RWPE2 (cell line): Measurements from ENCODE around the gene RNF17.

Experiments
- ATAC-seq: fragments of 200-7000 bp; cut with Tn5 transposase; 3 replicates; pipeline ENCODE4 v1.9.1; 2021; ENCODE audit warnings: low read depth
- DNase-seq: peaks from one replicate; pipeline ENCODE4 v3.0.0-alpha.2; 2020; ENCODE audit warnings: low spot score
- H3K27ac ChIP-seq: fragments of 450-650 bp; 2 replicates; pipeline ENCODE4 v1.5.1; 2017; ENCODE audit warnings: mild to moderate bottlenecking; ENCODE audit not compliant: poor library complexity, severe bottlenecking
- H3K27me3 ChIP-seq: fragments of 250-450 bp; sonication (Bioruptor Pico); 2 replicates; pipeline ENCODE4 v1.5.1; 2021; ENCODE audit warnings: mild to moderate bottlenecking, moderate library complexity; ENCODE audit not compliant: insufficient read depth, poor library complexity, severe bottlenecking
- H3K36me3 ChIP-seq: fragments of 250-450 bp; sonication (Bioruptor Pico); 2 replicates; pipeline ENCODE4 v1.5.1; 2020; ENCODE audit warnings: low read depth, mild to moderate bottlenecking, moderate library complexity
- H3K4me1 ChIP-seq: fragments of 250-450 bp; sonication (Bioruptor Pico); 2 replicates; pipeline ENCODE4 v1.5.1; 2021; ENCODE audit warnings: mild to moderate bottlenecking, moderate library complexity; ENCODE audit not compliant: insufficient read depth, poor library complexity, severe bottlenecking
- H3K4me3 ChIP-seq: fragments of 250-450 bp; sonication (Bioruptor Pico); 2 replicates; pipeline ENCODE4 v1.5.1; 2021; ENCODE audit warnings: mild to moderate bottlenecking, moderate library complexity; ENCODE audit not compliant: severe bottlenecking
- H3K9me3 ChIP-seq: fragments of 250-450 bp; sonication (Bioruptor Pico); 2 replicates; pipeline ENCODE4 v1.5.1; 2021; ENCODE audit warnings: mild to moderate bottlenecking, moderate library complexity; ENCODE audit not compliant: severe bottlenecking
- CTCF ChIP-seq: fragments of 450-650 bp; IDR thresholded peaks from one replicate; pipeline ENCODE4 v1.5.1; 2017; ENCODE audit warnings: mild to moderate bottlenecking, moderate library complexity; ENCODE audit not compliant: poor library complexity, severe bottlenecking

The RNF17 gene

GRCh38 chr13:24896061-24896460 is 132.1 kb downstream of the RNF17 start:
- DNase-seq: no peak
- no peak overlapping the region for H3K27ac ChIP-seq
- TF ChIP-seq CTCF: no peak
- no peak for ATAC-seq
- peaks cover 49% of the 10 kb centered on the region for H3K36me3 ChIP-seq
- H3K27me3 ChIP-seq: no peaks in the 10 kb centered on the region
- no peaks in the 10 kb centered on the region for H3K4me1 ChIP-seq
- no peaks in the 10 kb centered on the region for H3K9me3 ChIP-seq
- H3K4me3 ChIP-seq: no peak overlapping the region

- no peaks in the 10 kb centered on the region for H3K9me3 ChIP-seq
- no peaks in the 10 kb centered on the region for H3K27me3 ChIP-seq
- H3K4me3 ChIP-seq: no peak overlapping the region
- H3K4me1 ChIP-seq: no peaks in the 10 kb centered on the region
- H3K36me3 ChIP-seq: peaks cover 46% of the 10 kb centered on the region
- H3K27ac ChIP-seq: no peak overlapping the region
- ATAC-seq (no peak), DNase-seq (no peak)
- TF ChIP-seq CTCF: no peak
These were observed 133.3 kb downstream of the RNF17 start for GRCh38 chr13:24897293-24897692.

GRCh38 chr13:24899601-24900000 is 135.6 kb downstream of the RNF17 start:
- no peak for TF ChIP-seq CTCF
- H3K4me3 ChIP-seq: no peak overlapping the region
- H3K9me3 ChIP-seq: no peaks in the 10 kb centered on the region
- DNase-seq (no peak), ATAC-seq (no peak)
- H3K4me1 ChIP-seq: no peaks in the 10 kb centered on the region
- peaks cover 54% of the 10 kb centered on the region for H3K36me3 ChIP-seq
- no peaks in the 10 kb centered on the region for H3K27me3 ChIP-seq
- no peak overlapping the region for H3K27ac ChIP-seq

- TF ChIP-seq CTCF: no peak
- H3K27ac ChIP-seq: no peak overlapping the region
- DNase-seq (no peak), ATAC-seq (no peak)
- no peak overlapping the region for H3K4me3 ChIP-seq
- no peaks in the 10 kb centered on the region for H3K27me3 ChIP-seq
- peaks cover 61% of the 10 kb centered on the region for H3K36me3 ChIP-seq
- no peaks in the 10 kb centered on the region for H3K4me1 ChIP-seq
- H3K9me3 ChIP-seq: no peaks in the 10 kb centered on the region
These were observed 136.5 kb downstream of the RNF17 start for GRCh38 chr13:24900507-24900906.

GRCh38 chr13:24905242-24905641 is 141.3 kb downstream of the RNF17 start:
- ATAC-seq: no peak
- no peak for DNase-seq
- H3K9me3 ChIP-seq: no peaks in the 10 kb centered on the region
- peaks cover 72% of the 10 kb centered on the region for H3K36me3 ChIP-seq
- no peak overlapping the region for H3K4me3 ChIP-seq
- no peaks in the 10 kb centered on the region for H3K27me3 ChIP-seq
- H3K4me1 ChIP-seq: no peaks in the 10 kb centered on the region
- H3K27ac ChIP-seq: no peak overlapping the region
- TF ChIP-seq CTCF: no peak
